Measurements from ENCODE around the gene VTCN1.

The VTCN1 gene

GRCh38 chr1:117231312-117231711 lies 20.6 kb upstream of the VTCN1 start:
- Histone ChIP-seq H3K4me3 (ENCODE audit: control insufficient read depth in 1 of 7, extremely low read depth in 1 of 7, insufficient read depth in 4 of 7, low read depth in 2 of 7, low read length in 6 of 7) (no peak overlapping the region), H3K27me3 (replicated peaks in 2 of 5; ENCODE audit: control insufficient read depth in 4 of 5, insufficient read depth in 5 of 5, low read length in 4 of 5) (peaks cover 0 to 3% (median 0%) of the 10 kb centered on the region in 5 experiments), H3K27ac (ENCODE audit: insufficient read depth in 1 of 2, low read depth in 1 of 2, low read length in 2 of 2, poor library complexity in 1 of 2, severe bottlenecking in 2 of 2) (no peak overlapping the region), H3K4me1 (ENCODE audit: control extremely low read depth in 1 of 4, control insufficient read depth in 4 of 4, insufficient read depth in 4 of 4, low read length in 3 of 4) (peaks cover 0 to 3% (median 0%) of the 10 kb centered on the region in 4 experiments), H3K36me3 (ENCODE audit: control insufficient read depth in 4 of 4, insufficient read depth in 4 of 4, low read length in 3 of 4) (no peaks in the 10 kb centered on the region), H3K9me3 (ENCODE audit: control extremely low read depth in 1 of 5, control insufficient read depth in 4 of 5, insufficient read depth in 2 of 5, low read depth in 1 of 5, low read length in 4 of 5) (no peaks in the 10 kb centered on the region)
- ChIA-PET CTCF (no interaction called here), POLR2A (no interaction called here)
- DNase-seq = no peak
- WGBS (ENCODE audit: insufficient coverage) = no CpG with 5 or more reads among the region's 2 CpGs

- Histone ChIP-seq H3K4me3 (ENCODE audit: control insufficient read depth in 1 of 7, extremely low read depth in 1 of 7, insufficient read depth in 4 of 7, low read depth in 2 of 7, low read length in 6 of 7) (no peak overlapping the region), H3K27me3 (replicated peaks in 2 of 5; ENCODE audit: control insufficient read depth in 4 of 5, insufficient read depth in 5 of 5, low read length in 4 of 5) (no peaks in the 10 kb centered on the region), H3K4me1 (ENCODE audit: control extremely low read depth in 1 of 4, control insufficient read depth in 4 of 4, insufficient read depth in 4 of 4, low read length in 3 of 4) (peaks cover 0 to 3% (median 0%) of the 10 kb centered on the region in 4 experiments), H3K36me3 (ENCODE audit: control insufficient read depth in 4 of 4, insufficient read depth in 4 of 4, low read length in 3 of 4) (no peaks in the 10 kb centered on the region), H3K27ac (ENCODE audit: insufficient read depth in 1 of 2, low read depth in 1 of 2, low read length in 2 of 2, poor library complexity in 1 of 2, severe bottlenecking in 2 of 2) (no peak overlapping the region), H3K9me3 (ENCODE audit: control extremely low read depth in 1 of 5, control insufficient read depth in 4 of 5, insufficient read depth in 2 of 5, low read depth in 1 of 5, low read length in 4 of 5) (no peaks in the 10 kb centered on the region)
- POLR2A ChIA-PET = no interaction called here
- WGBS (ENCODE audit: insufficient coverage) = 88% methylated on average over 1 of the region's 3 CpGs
- DNase-seq = no peak
- CTCF ChIA-PET = no interaction called here
These were observed 18.5 kb upstream of the VTCN1 start for GRCh38 chr1:117229217-117229616.

GRCh38 chr1:117225931-117226330 lies 15.2 kb upstream of the VTCN1 start:
- H3K4me1 ChIP-seq (ENCODE audit: control extremely low read depth in 1 of 4, control insufficient read depth in 4 of 4, insufficient read depth in 4 of 4, low read length in 3 of 4) = no peaks in the 10 kb centered on the region
- ChIA-PET POLR2A (no interaction called here), CTCF (no interaction called here)
- no peak overlapping the region for H3K27ac ChIP-seq (ENCODE audit: insufficient read depth in 1 of 2, low read depth in 1 of 2, low read length in 2 of 2, poor library complexity in 1 of 2, severe bottlenecking in 2 of 2)
- DNase-seq = no peak
- no peaks in the 10 kb centered on the region for H3K27me3 ChIP-seq (replicated peaks in 2 of 5; ENCODE audit: control insufficient read depth in 4 of 5, insufficient read depth in 5 of 5, low read length in 4 of 5)
- WGBS (ENCODE audit: insufficient coverage) = 98% methylated on average over 3 of the region's 4 CpGs
- no peaks in the 10 kb centered on the region for H3K9me3 ChIP-seq (ENCODE audit: control extremely low read depth in 1 of 5, control insufficient read depth in 4 of 5, insufficient read depth in 2 of 5, low read depth in 1 of 5, low read length in 4 of 5)
- H3K4me3 ChIP-seq (ENCODE audit: control insufficient read depth in 1 of 7, extremely low read depth in 1 of 7, insufficient read depth in 4 of 7, low read depth in 2 of 7, low read length in 6 of 7) = no peak overlapping the region
- H3K36me3 ChIP-seq (ENCODE audit: control insufficient read depth in 4 of 4, insufficient read depth in 4 of 4, low read length in 3 of 4) = no peaks in the 10 kb centered on the region

GRCh38 chr1:117216718-117217117 lies 6.0 kb upstream of the VTCN1 start:
- ChIA-PET CTCF (no interaction called here), POLR2A (no interaction called here)
- 100% methylated on average over 4 of the region's 4 CpGs for WGBS (ENCODE audit: insufficient coverage)
- Histone ChIP-seq H3K4me3 (ENCODE audit: control insufficient read depth in 1 of 7, extremely low read depth in 1 of 7, insufficient read depth in 4 of 7, low read depth in 2 of 7, low read length in 6 of 7) (no peak overlapping the region), H3K36me3 (ENCODE audit: control insufficient read depth in 4 of 4, insufficient read depth in 4 of 4, low read length in 3 of 4) (no peaks in the 10 kb centered on the region), H3K9me3 (ENCODE audit: control extremely low read depth in 1 of 5, control insufficient read depth in 4 of 5, insufficient read depth in 2 of 5, low read depth in 1 of 5, low read length in 4 of 5) (peaks cover 0 to 8% (median 3%) of the 10 kb centered on the region in 5 experiments), H3K4me1 (ENCODE audit: control extremely low read depth in 1 of 4, control insufficient read depth in 4 of 4, insufficient read depth in 4 of 4, low read length in 3 of 4) (no peaks in the 10 kb centered on the region), H3K27me3 (replicated peaks in 2 of 5; ENCODE audit: control insufficient read depth in 4 of 5, insufficient read depth in 5 of 5, low read length in 4 of 5) (no peaks in the 10 kb centered on the region), H3K27ac (ENCODE audit: insufficient read depth in 1 of 2, low read depth in 1 of 2, low read length in 2 of 2, poor library complexity in 1 of 2, severe bottlenecking in 2 of 2) (no peak overlapping the region)
- no peak for DNase-seq

GRCh38 chr1:117215733-117216462 lies 5.2 kb upstream of the VTCN1 start:
- H3K36me3 ChIP-seq (ENCODE audit: control insufficient read depth in 4 of 4, insufficient read depth in 4 of 4, low read length in 3 of 4) = no peaks in the 10 kb centered on the region
- no peaks in the 10 kb centered on the region for H3K4me1 ChIP-seq (ENCODE audit: control extremely low read depth in 1 of 4, control insufficient read depth in 4 of 4, insufficient read depth in 4 of 4, low read length in 3 of 4)
- H3K27ac ChIP-seq (ENCODE audit: insufficient read depth in 1 of 2, low read depth in 1 of 2, low read length in 2 of 2, poor library complexity in 1 of 2, severe bottlenecking in 2 of 2) = no peak overlapping the region
- peaks cover 0 to 8% (median 3%) of the 10 kb centered on the region in 5 experiments for H3K9me3 ChIP-seq (ENCODE audit: control extremely low read depth in 1 of 5, control insufficient read depth in 4 of 5, insufficient read depth in 2 of 5, low read depth in 1 of 5, low read length in 4 of 5)
- 80% methylated on average over 10 of the region's 12 CpGs for WGBS (ENCODE audit: insufficient coverage)
- H3K27me3 ChIP-seq (replicated peaks in 2 of 5; ENCODE audit: control insufficient read depth in 4 of 5, insufficient read depth in 5 of 5, low read length in 4 of 5) = peaks cover 0 to 3% (median 0%) of the 10 kb centered on the region in 5 experiments
- ChIA-PET CTCF (no interaction called here), POLR2A (no interaction called here)
- no peak overlapping the region for H3K4me3 ChIP-seq (ENCODE audit: control insufficient read depth in 1 of 7, extremely low read depth in 1 of 7, insufficient read depth in 4 of 7, low read depth in 2 of 7, low read length in 6 of 7)
- DNase-seq = no peak

- H3K4me1 ChIP-seq (ENCODE audit: control extremely low read depth in 1 of 4, control insufficient read depth in 4 of 4, insufficient read depth in 4 of 4, low read length in 3 of 4) = no peaks in the 10 kb centered on the region
- CTCF ChIA-PET = no interaction called here
- POLR2A ChIA-PET = no interaction called here
- DNase-seq = no peak
- H3K9me3 ChIP-seq (ENCODE audit: control extremely low read depth in 1 of 5, control insufficient read depth in 4 of 5, insufficient read depth in 2 of 5, low read depth in 1 of 5, low read length in 4 of 5) = peaks cover 0 to 8% (median 3%) of the 10 kb centered on the region in 5 experiments
- WGBS (ENCODE audit: insufficient coverage) = 88% methylated on average over 3 of the region's 3 CpGs
- no peak overlapping the region for H3K27ac ChIP-seq (ENCODE audit: insufficient read depth in 1 of 2, low read depth in 1 of 2, low read length in 2 of 2, poor library complexity in 1 of 2, severe bottlenecking in 2 of 2)
- H3K4me3 ChIP-seq (ENCODE audit: control insufficient read depth in 1 of 7, extremely low read depth in 1 of 7, insufficient read depth in 4 of 7, low read depth in 2 of 7, low read length in 6 of 7) = no peak overlapping the region
- no peaks in the 10 kb centered on the region for H3K36me3 ChIP-seq (ENCODE audit: control insufficient read depth in 4 of 4, insufficient read depth in 4 of 4, low read length in 3 of 4)
- H3K27me3 ChIP-seq (replicated peaks in 2 of 5; ENCODE audit: control insufficient read depth in 4 of 5, insufficient read depth in 5 of 5, low read length in 4 of 5) = peaks cover 0 to 3% (median 0%) of the 10 kb centered on the region in 5 experiments
These were observed 4.3 kb upstream of the VTCN1 start for GRCh38 chr1:117215019-117215418.

GRCh38 chr1:117213046-117213445 lies 2.3 kb upstream of the VTCN1 start:
- peaks cover 0 to 3% (median 0%) of the 10 kb centered on the region in 5 experiments for H3K27me3 ChIP-seq (replicated peaks in 2 of 5; ENCODE audit: control insufficient read depth in 4 of 5, insufficient read depth in 5 of 5, low read length in 4 of 5)
- no peaks in the 10 kb centered on the region for H3K36me3 ChIP-seq (ENCODE audit: control insufficient read depth in 4 of 4, insufficient read depth in 4 of 4, low read length in 3 of 4)

More at GRCh38 chr1:117213046-117213445, 2.3 kb upstream of the VTCN1 start:
- ChIA-PET POLR2A (interaction anchor here (0.6 kb wide), 1 partner anchor 128 kb away, joined by 3 read pairs; no protein-coding TSS in a partner anchor), CTCF (no interaction called here)
- DNase-seq = no peak
- peaks cover 0 to 8% (median 3%) of the 10 kb centered on the region in 5 experiments for H3K9me3 ChIP-seq (ENCODE audit: control extremely low read depth in 1 of 5, control insufficient read depth in 4 of 5, insufficient read depth in 2 of 5, low read depth in 1 of 5, low read length in 4 of 5)
- H3K4me1 ChIP-seq (ENCODE audit: control extremely low read depth in 1 of 4, control insufficient read depth in 4 of 4, insufficient read depth in 4 of 4, low read length in 3 of 4) = no peaks in the 10 kb centered on the region
- H3K27ac ChIP-seq (ENCODE audit: insufficient read depth in 1 of 2, low read depth in 1 of 2, low read length in 2 of 2, poor library complexity in 1 of 2, severe bottlenecking in 2 of 2) = no peak overlapping the region
- H3K4me3 ChIP-seq (ENCODE audit: control insufficient read depth in 1 of 7, extremely low read depth in 1 of 7, insufficient read depth in 4 of 7, low read depth in 2 of 7, low read length in 6 of 7) = no peak overlapping the region
- WGBS (ENCODE audit: insufficient coverage) = 100% methylated on average over 6 of the region's 6 CpGs
